Coronary artery (tissue), 2 donors: Measurements from ENCODE around the gene DENND6A.

Experiments used
- DNase-seq: peaks from one replicate; pipeline ENCODE4 v3.0.0-alpha.2; 2017; ENCODE audit warnings: low spot score
- H3K27ac ChIP-seq, 2 donors: fragments of 200-600 bp; sonication (generic); one replicate each; pipeline ENCODE4 v1.5.1; 2016 to 2019
- H3K4me3 ChIP-seq: fragments of 200-600 bp; sonication (generic); 2 replicates; pipeline ENCODE4 v1.5.1; 2016; ENCODE audit warnings: mild to moderate bottlenecking, moderate library complexity
- TF ChIP-seq, protein P1 (sequence below): fragments of 200-600 bp; sonication (generic); IDR thresholded peaks from one replicate; pipeline ENCODE4 v1.5.1; 2019; ENCODE audit warnings: antibody characterized with exemption

Gene DENND6A

DNA sequence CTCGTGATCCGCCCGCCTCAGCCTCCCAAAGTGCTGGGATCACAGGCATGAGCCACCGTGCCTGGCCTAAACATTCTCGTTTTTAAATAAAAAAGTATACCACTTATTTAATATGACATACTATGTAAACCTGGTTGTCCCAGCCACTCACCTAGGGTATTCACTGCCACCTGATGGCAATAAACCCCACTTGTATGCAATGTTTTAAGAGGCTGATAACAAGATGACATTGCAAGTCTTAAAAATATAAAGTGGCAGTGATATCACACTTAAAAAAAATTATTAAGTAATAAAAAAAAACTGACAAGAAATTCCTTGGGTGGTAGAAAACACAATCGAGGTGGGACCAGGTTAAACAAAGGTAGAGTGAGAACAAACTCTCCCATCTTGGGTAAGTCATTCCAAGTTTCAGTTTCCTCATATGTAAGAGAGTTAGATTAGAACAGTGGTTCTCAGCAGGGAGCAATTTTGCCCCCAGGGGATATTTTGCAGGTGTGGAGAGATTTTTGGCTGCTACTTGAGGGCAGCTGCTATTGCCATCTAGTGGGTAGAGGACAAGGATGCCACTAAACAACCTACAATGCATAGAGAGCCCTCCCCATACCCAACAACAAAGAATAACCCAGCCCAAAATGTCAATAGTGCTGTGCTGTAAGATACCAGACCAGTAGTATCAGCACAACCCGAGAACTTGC lies 110.3 kb downstream of the DENND6A start:
- no peak for DNase-seq
- no peak overlapping the region for H3K27ac ChIP-seq
- H3K4me3 ChIP-seq, result no peak overlapping the region
- TF ChIP-seq, protein P1, sequence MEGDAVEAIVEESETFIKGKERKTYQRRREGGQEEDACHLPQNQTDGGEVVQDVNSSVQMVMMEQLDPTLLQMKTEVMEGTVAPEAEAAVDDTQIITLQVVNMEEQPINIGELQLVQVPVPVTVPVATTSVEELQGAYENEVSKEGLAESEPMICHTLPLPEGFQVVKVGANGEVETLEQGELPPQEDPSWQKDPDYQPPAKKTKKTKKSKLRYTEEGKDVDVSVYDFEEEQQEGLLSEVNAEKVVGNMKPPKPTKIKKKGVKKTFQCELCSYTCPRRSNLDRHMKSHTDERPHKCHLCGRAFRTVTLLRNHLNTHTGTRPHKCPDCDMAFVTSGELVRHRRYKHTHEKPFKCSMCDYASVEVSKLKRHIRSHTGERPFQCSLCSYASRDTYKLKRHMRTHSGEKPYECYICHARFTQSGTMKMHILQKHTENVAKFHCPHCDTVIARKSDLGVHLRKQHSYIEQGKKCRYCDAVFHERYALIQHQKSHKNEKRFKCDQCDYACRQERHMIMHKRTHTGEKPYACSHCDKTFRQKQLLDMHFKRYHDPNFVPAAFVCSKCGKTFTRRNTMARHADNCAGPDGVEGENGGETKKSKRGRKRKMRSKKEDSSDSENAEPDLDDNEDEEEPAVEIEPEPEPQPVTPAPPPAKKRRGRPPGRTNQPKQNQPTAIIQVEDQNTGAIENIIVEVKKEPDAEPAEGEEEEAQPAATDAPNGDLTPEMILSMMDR, result no peak

DNA sequence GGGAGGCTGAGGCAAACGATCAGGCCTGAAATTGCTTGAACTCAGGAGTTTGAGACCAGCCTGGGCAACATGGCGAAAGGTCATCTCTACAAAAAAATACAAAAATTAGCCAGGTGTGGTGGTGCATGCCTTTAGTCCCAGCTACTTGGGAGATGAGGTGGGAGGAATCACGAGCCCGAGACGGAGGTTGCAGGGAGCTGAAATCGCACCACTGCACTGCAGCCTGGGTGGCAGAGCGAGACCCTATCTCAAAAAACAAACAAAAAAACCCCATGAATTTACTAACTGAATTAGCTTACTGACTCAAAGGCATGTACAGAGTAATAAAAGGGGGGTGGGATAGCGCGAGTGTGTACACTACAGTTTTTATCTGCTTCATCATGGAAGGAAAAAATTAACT lies 115.1 kb downstream of the DENND6A start:
- TF ChIP-seq, protein P1, result no peak
- Histone ChIP-seq H3K4me3 (no peak overlapping the region), H3K27ac (no peak overlapping the region)
- no peak for DNase-seq

DNA sequence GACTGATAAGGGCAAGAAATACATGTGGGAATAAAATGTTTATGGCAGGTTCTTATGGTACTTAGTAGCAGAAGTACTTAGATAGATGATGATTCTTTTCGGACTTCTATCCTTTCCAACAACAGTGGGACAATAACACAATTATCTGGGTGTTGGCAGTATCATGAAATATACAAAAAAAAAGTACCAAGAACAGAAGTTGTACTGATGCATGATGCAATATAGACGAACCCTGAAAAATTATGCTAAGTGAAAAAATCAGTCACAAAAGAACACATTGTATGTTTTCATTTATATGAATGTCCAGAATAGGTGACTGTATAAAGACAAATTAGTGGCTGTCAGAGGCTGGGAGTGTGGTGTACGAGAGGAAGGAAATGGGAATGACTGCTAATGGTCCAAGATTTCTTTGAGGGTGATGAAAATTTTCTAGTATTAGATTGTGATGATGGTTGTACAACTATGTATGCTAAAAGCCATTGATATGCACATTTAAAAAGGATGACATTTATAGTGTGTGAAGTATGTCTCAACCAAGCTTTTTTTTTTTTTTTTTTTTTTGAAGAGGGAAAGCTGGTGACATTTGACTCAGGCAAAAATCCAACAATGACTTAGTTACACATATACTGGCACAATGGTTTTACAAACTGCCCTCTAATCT lies 116.8 kb downstream of the DENND6A start:
- TF ChIP-seq, protein P1, result no peak
- Histone ChIP-seq H3K27ac (peak overlapping the region in 1 of 2 donors; percentile 7), H3K4me3 (no peak overlapping the region)
- DNase-seq, result no peak
